Neural cell (in vitro differentiated cells): Measurements from ENCODE around the gene GALNT16. TPM values are rescaled to one million over a fixed set of nuclear protein-coding genes. Genes with fewer than 3 reads are reported as not detected.

Experiments
- H2AFZ ChIP-seq: fragments of 200-600, 300-800 bp; sonication (generic), shearing (Covaris generic); 2 replicates; pipeline ENCODE4 v1.6.0; 2014; ENCODE audit warnings: low read depth, mild to moderate bottlenecking, antibody characterized with exemption, low read length, moderate library complexity
- H3F3A ChIP-seq: fragments of 200-600 bp; shearing (Covaris generic); 2 replicates; pipeline ENCODE4 v1.6.1; 2016; ENCODE audit warnings: mild to moderate bottlenecking, moderate library complexity, mixed read lengths, antibody characterized with exemption, low read length; ENCODE audit not compliant: insufficient read depth, poor library complexity, severe bottlenecking
- H3K27ac ChIP-seq: fragments of 200-600, 300-800 bp; sonication (generic), shearing (Covaris generic); 2 replicates; pipeline ENCODE4 v1.5.1; 2014; ENCODE audit warnings: mild to moderate bottlenecking, low read length, moderate library complexity
- H3K27me3 ChIP-seq: fragments of 300-800, 200-600 bp; sonication (generic), shearing (Covaris generic); 2 replicates; pipeline ENCODE4 v1.6.0; 2014; ENCODE audit warnings: mild to moderate bottlenecking, low read depth, low read length, moderate library complexity; ENCODE audit not compliant: insufficient read depth
- H3K36me3 ChIP-seq: fragments of 300-800, 200-600 bp; sonication (generic), shearing (Covaris generic); 2 replicates; pipeline ENCODE4 v1.5.1; 2014; ENCODE audit warnings: mild to moderate bottlenecking, antibody characterized with exemption, low read length, moderate library complexity; ENCODE audit not compliant: insufficient read depth
- H3K4me2 ChIP-seq: fragments of 300-800, 200-600 bp; sonication (generic), shearing (Covaris generic); 2 replicates; pipeline ENCODE4 v1.6.0; 2014; ENCODE audit warnings: mild to moderate bottlenecking, low read length
- H3K4me3 ChIP-seq: fragments of 300-800, 200-600 bp; sonication (generic), shearing (Covaris generic); 2 replicates; pipeline ENCODE4 v1.5.1; 2014; ENCODE audit warnings: mild to moderate bottlenecking, low read length, moderate library complexity
- H3K79me2 ChIP-seq: fragments of 200-600 bp; shearing (Covaris generic); replicated peaks from 2 replicates; pipeline ENCODE4 v1.6.0; 2014; ENCODE audit warnings: mild to moderate bottlenecking, low read length, moderate library complexity; ENCODE audit not compliant: insufficient read depth
- H3K9ac ChIP-seq: fragments of 300-800, 200-600 bp; sonication (generic), shearing (Covaris generic); 2 replicates; pipeline ENCODE4 v1.6.1; 2016; ENCODE audit warnings: mild to moderate bottlenecking, low read length, mixed read lengths
- H3K9me2 ChIP-seq: fragments of 200-600 bp; shearing (Covaris generic); 2 replicates; pipeline ENCODE4 v1.6.1; 2016; ENCODE audit warnings: mild to moderate bottlenecking, low read length, mixed read lengths; ENCODE audit not compliant: insufficient read depth
- H3K9me3 ChIP-seq: fragments of 200-600, 300-800 bp; sonication (generic), shearing (Covaris generic); 2 replicates; pipeline ENCODE4 v1.6.1; 2016; ENCODE audit warnings: mild to moderate bottlenecking, mixed run types, low read length, moderate library complexity, mixed read lengths
- H4K20me1 ChIP-seq: fragments of 200-600 bp; shearing (Covaris generic); 2 replicates; pipeline ENCODE4 v1.6.1; 2016; ENCODE audit warnings: mild to moderate bottlenecking, mixed run types; ENCODE audit not compliant: insufficient read depth
- EP300 ChIP-seq: fragments of 450-650 bp; conservative IDR thresholded peaks from 2 replicates; pipeline ENCODE4 v1.6.1; 2014; ENCODE audit warnings: antibody characterized with exemption, mild to moderate bottlenecking, moderate library complexity; ENCODE audit not compliant: poor library complexity, severe bottlenecking
- EZH2 ChIP-seq: fragments of 200-600, 300-800 bp; shearing (Covaris generic), sonication (generic); IDR thresholded peaks from 2 replicates; pipeline ENCODE4 v1.6.1; 2014; ENCODE audit warnings: antibody characterized with exemption, low read length, borderline replicate concordance, mild to moderate bottlenecking; ENCODE audit not compliant: insufficient read depth, poor library complexity, severe bottlenecking
- MXI1 ChIP-seq: fragments of 450-650 bp; conservative IDR thresholded peaks from 2 replicates; pipeline ENCODE4 v1.6.1; 2014; ENCODE audit warnings: antibody characterized with exemption, mild to moderate bottlenecking; ENCODE audit not compliant: poor library complexity, severe bottlenecking
- POLR2AphosphoS5 ChIP-seq: IDR thresholded peaks from 2 replicates; pipeline ENCODE4 v1.6.1; 2012
- RAD21 ChIP-seq: fragments of 450-650 bp; conservative IDR thresholded peaks from 2 replicates; pipeline ENCODE4 v1.6.1; 2014; ENCODE audit warnings: antibody characterized with exemption, mild to moderate bottlenecking, moderate library complexity
- SMC3 ChIP-seq: fragments of 450-650 bp; conservative IDR thresholded peaks from 2 replicates; pipeline ENCODE4 v1.6.1; 2014; ENCODE audit warnings: antibody characterized with exemption, mild to moderate bottlenecking, moderate library complexity; ENCODE audit not compliant: poor library complexity
- TAF1 ChIP-seq: IDR thresholded peaks from 2 replicates; pipeline ENCODE4 v1.6.1; 2012; ENCODE audit warnings: low read depth
- polyA plus RNA-seq: library from polyadenylated mRNA; depleted of rRNA; stranded (reverse); fragments of >200 nt; gene quantifications from 2 replicates; pipeline ENCODE4 v1.2.3, GENCODE V29; 2014
- TF ChIP-seq, protein P1 (sequence below): fragments of 450-650 bp; IDR thresholded peaks from 2 replicates; pipeline ENCODE4 v1.5.1; 2014; ENCODE audit warnings: antibody characterized with exemption, mild to moderate bottlenecking, moderate library complexity; ENCODE audit not compliant: poor library complexity, severe bottlenecking
- TF ChIP-seq, protein P2 (sequence below): IDR thresholded peaks from 2 replicates; pipeline ENCODE4 v1.6.1; 2012; ENCODE audit warnings: borderline replicate concordance

Gene GALNT16
- polyA plus RNA-seq, 1 donor from 2014 or later = 23.8 TPM

DNA sequence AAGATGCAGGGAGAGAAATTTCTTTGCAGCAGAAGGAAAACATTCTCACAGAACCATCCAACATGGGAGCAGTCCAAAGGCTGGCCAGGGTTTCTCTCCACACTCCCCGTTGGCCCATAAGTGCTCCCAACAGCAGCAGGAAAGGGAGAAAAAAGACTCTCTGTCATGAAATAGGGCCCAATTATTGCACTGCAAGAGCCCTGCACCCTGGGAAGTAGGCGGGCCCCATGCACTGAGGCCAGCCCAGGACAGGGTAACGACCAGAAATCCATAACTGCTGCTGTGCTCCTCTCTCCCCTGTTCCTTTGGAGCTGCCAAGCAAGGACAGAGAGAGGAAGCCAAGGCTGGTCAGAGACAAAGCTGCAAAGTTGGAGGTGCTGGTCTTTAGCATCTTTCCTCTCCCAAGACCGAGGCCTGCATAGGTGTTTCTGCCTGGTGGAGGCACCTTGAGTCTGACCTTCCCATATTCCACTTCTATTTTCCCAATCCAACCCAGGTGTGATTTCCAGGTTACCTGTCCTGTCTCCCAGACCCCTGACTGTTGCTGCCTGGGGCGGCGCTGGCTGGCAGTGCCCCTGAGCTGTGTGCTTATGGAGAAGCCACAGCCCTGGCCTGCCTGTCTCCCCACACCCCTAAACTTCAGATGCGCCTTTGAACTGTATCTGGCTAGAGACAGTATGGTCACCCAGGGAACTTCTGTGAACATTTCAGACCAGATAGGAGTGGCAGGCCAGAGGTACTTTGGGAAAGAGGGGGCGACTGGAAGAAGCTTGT, 6.8 kb downstream of the GALNT16 start:
- H3K27me3 ChIP-seq = no peaks in the 10 kb centered on the region
- H3K4me2 ChIP-seq = no peak overlapping the region
- H2AFZ ChIP-seq = no peak overlapping the region
- no peaks in the 10 kb centered on the region for H3K9me3 ChIP-seq
- H3K9me2 ChIP-seq = no peaks in the 10 kb centered on the region
- no peak overlapping the region for H3K4me3 ChIP-seq
- peaks cover 3% of the 10 kb centered on the region for H3F3A ChIP-seq
- no peaks in the 10 kb centered on the region for H3K36me3 ChIP-seq
- TF ChIP-seq SMC3 = no peak
- TF ChIP-seq, protein P1, sequence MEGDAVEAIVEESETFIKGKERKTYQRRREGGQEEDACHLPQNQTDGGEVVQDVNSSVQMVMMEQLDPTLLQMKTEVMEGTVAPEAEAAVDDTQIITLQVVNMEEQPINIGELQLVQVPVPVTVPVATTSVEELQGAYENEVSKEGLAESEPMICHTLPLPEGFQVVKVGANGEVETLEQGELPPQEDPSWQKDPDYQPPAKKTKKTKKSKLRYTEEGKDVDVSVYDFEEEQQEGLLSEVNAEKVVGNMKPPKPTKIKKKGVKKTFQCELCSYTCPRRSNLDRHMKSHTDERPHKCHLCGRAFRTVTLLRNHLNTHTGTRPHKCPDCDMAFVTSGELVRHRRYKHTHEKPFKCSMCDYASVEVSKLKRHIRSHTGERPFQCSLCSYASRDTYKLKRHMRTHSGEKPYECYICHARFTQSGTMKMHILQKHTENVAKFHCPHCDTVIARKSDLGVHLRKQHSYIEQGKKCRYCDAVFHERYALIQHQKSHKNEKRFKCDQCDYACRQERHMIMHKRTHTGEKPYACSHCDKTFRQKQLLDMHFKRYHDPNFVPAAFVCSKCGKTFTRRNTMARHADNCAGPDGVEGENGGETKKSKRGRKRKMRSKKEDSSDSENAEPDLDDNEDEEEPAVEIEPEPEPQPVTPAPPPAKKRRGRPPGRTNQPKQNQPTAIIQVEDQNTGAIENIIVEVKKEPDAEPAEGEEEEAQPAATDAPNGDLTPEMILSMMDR = no peak
- no peaks in the 10 kb centered on the region for H4K20me1 ChIP-seq
- peaks cover 13% of the 10 kb centered on the region for H3K79me2 ChIP-seq
- H3K9ac ChIP-seq = no peak overlapping the region
- no peak overlapping the region for H3K27ac ChIP-seq

DNA sequence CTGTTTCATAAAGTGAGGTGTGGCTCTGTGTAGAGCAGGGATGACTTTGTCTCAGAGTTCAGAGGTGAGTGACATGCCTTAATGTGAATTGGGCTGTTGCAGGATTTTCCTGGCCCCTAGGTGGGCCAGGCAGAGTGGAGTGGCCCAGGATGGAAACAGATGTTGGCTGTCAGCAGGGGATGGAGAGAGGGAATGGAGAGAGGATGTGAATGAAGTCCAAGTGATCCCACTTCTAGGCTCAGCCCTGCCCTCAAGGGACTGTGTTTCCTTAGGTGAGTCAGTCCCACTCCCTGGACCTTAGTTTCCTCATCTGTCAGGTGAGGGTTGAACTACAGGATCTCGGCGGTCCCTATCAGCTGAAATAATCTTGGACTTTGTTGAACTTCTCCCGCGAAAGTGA, 7.5 kb downstream of the GALNT16 start:
- Histone ChIP-seq H3K4me2 (no peak overlapping the region), H4K20me1 (no peaks in the 10 kb centered on the region), H3K9me3 (no peaks in the 10 kb centered on the region), H3K9me2 (no peaks in the 10 kb centered on the region), H3K27me3 (no peaks in the 10 kb centered on the region), H3K27ac (no peak overlapping the region), H3K79me2 (peaks cover 13% of the 10 kb centered on the region), H2AFZ (no peak overlapping the region), H3F3A (no peaks in the 10 kb centered on the region), H3K4me3 (no peak overlapping the region), H3K36me3 (no peaks in the 10 kb centered on the region), H3K9ac (no peak overlapping the region)
- TF ChIP-seq EP300 (no peak), POLR2AphosphoS5 (no peak), MXI1 (no peak), EZH2 (no peak), TAF1 (no peak), RAD21 (no peak), SMC3 (no peak)
- TF ChIP-seq, protein P1 = no peak
- TF ChIP-seq, protein P2, sequence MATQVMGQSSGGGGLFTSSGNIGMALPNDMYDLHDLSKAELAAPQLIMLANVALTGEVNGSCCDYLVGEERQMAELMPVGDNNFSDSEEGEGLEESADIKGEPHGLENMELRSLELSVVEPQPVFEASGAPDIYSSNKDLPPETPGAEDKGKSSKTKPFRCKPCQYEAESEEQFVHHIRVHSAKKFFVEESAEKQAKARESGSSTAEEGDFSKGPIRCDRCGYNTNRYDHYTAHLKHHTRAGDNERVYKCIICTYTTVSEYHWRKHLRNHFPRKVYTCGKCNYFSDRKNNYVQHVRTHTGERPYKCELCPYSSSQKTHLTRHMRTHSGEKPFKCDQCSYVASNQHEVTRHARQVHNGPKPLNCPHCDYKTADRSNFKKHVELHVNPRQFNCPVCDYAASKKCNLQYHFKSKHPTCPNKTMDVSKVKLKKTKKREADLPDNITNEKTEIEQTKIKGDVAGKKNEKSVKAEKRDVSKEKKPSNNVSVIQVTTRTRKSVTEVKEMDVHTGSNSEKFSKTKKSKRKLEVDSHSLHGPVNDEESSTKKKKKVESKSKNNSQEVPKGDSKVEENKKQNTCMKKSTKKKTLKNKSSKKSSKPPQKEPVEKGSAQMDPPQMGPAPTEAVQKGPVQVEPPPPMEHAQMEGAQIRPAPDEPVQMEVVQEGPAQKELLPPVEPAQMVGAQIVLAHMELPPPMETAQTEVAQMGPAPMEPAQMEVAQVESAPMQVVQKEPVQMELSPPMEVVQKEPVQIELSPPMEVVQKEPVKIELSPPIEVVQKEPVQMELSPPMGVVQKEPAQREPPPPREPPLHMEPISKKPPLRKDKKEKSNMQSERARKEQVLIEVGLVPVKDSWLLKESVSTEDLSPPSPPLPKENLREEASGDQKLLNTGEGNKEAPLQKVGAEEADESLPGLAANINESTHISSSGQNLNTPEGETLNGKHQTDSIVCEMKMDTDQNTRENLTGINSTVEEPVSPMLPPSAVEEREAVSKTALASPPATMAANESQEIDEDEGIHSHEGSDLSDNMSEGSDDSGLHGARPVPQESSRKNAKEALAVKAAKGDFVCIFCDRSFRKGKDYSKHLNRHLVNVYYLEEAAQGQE = no peak
